H1 (cell line): ENCODE measurements around the gene KCNAB2.

Source experiments
- CBX5 ChIP-seq: fragments of 300-800, 300-1000 bp; sonication (generic); IDR thresholded peaks from 2 replicates; pipeline ENCODE4 v1.7.1; 2016; ENCODE audit warnings: antibody characterized with exemption, low read length, low read depth
- CREB1 ChIP-seq: IDR thresholded peaks from 2 replicates; pipeline ENCODE4 v1.6.1; 2012; ENCODE audit warnings: inconsistent platforms
- CTCF ChIP-seq, 3 experiments: IDR thresholded peaks; 1 replicate in 2 of 3; 2 replicates in 1 of 3; pipeline versions ENCODE4 v1.5.1 to v1.6.1; 2011; ENCODE audit warnings: low read length in 3 of 3, mild to moderate bottlenecking in 3 of 3, inconsistent platforms in 2 of 3, low read depth in 1 of 3, moderate library complexity in 1 of 3; ENCODE audit not compliant: insufficient read depth in 1 of 3; ENCODE audit errors: control extremely low read depth in 1 of 3
- EP300 ChIP-seq, 2 experiments: IDR thresholded peaks; 1 replicate in 1 of 2; 2 replicates in 1 of 2; pipeline ENCODE4 v1.6.1; 2011 to 2012; ENCODE audit warnings: low read depth in 2 of 2, low read length in 2 of 2, mild to moderate bottlenecking in 2 of 2, borderline replicate concordance in 1 of 2, inconsistent platforms in 1 of 2, moderate library complexity in 1 of 2
- GABPA ChIP-seq: IDR thresholded peaks from 2 replicates; pipeline ENCODE4 v1.6.1; 2011; ENCODE audit warnings: mild to moderate bottlenecking, low read length, moderate library complexity, borderline replicate concordance; ENCODE audit not compliant: insufficient read depth
- GTF2F1 ChIP-seq: IDR thresholded peaks from 2 replicates; pipeline ENCODE4 v1.6.1; 2012; ENCODE audit warnings: low read depth, low read length, improper control_type of control experiment, borderline replicate concordance
- JUND ChIP-seq: IDR thresholded peaks from 2 replicates; pipeline ENCODE4 v1.6.1; 2011; ENCODE audit warnings: mild to moderate bottlenecking, improper control_type of control experiment, low read length
- POLR2AphosphoS5 ChIP-seq: IDR thresholded peaks from 2 replicates; pipeline ENCODE4 v1.6.1; 2011; ENCODE audit warnings: low read depth, low read length
- RAD21 ChIP-seq, 2 experiments: IDR thresholded peaks in 1 of 2; conservative IDR thresholded peaks in 1 of 2; 2 replicates each; pipeline ENCODE4 v1.6.1; 2011; ENCODE audit warnings: low read depth in 2 of 2, low read length in 2 of 2, improper control_type of control experiment in 1 of 2, inconsistent platforms in 1 of 2, mild to moderate bottlenecking in 1 of 2, moderate library complexity in 1 of 2
- RNF2 ChIP-seq: fragments of 200-900, 300-1000 bp; sonication (generic); IDR thresholded peaks from 2 replicates; pipeline ENCODE4 v1.7.1; 2016; ENCODE audit warnings: borderline replicate concordance, low read depth, mild to moderate bottlenecking, antibody characterized with exemption, low read length; ENCODE audit not compliant: poor library complexity, severe bottlenecking; ENCODE audit errors: missing control alignments
- SAP30 ChIP-seq: fragments of 300-600 bp; sonication (generic); IDR thresholded peaks from 2 replicates; pipeline ENCODE4 v1.7.1; 2012; ENCODE audit warnings: low read length, moderate library complexity, mild to moderate bottlenecking, inconsistent platforms; ENCODE audit not compliant: insufficient read depth, insufficient replicate concordance
- SIN3A ChIP-seq, 2 experiments: IDR thresholded peaks in 1 of 2; conservative IDR thresholded peaks in 1 of 2; 2 replicates each; pipeline ENCODE4 v1.6.1; 2011 to 2012; ENCODE audit warnings: low read length in 2 of 2, improper control_type of control experiment in 1 of 2, low read depth in 1 of 2, mild to moderate bottlenecking in 1 of 2
- SP1 ChIP-seq: IDR thresholded peaks from 2 replicates; pipeline ENCODE4 v1.6.1; 2011; ENCODE audit warnings: low read depth, low read length

- TF ChIP-seq SIN3A (conservative IDR thresholded peaks at IDR 0.05 in 1 of 2, IDR thresholded peaks at IDR 0.05 in 1 of 2; ENCODE audit: low read depth in 1 of 2, low read length in 2 of 2), result no peak
- TF ChIP-seq CTCF (IDR thresholded peaks at IDR 0.05; ENCODE audit: control extremely low read depth in 1 of 3, insufficient read depth in 1 of 3, low read depth in 1 of 3, low read length in 3 of 3), result no peak
- no peak for TF ChIP-seq GTF2F1
- TF ChIP-seq SP1, result no peak
- no peak for TF ChIP-seq SAP30
- no peak for TF ChIP-seq RNF2
- TF ChIP-seq POLR2AphosphoS5, result no peak
- no peak for TF ChIP-seq JUND
- no peak for TF ChIP-seq CBX5
- TF ChIP-seq RAD21 (IDR thresholded peaks at IDR 0.05 in 1 of 2, conservative IDR thresholded peaks at IDR 0.05 in 1 of 2; ENCODE audit: low read depth in 2 of 2, low read length in 2 of 2), result no peak
- no peak for TF ChIP-seq EP300 (IDR thresholded peaks at IDR 0.05; ENCODE audit: borderline replicate concordance in 1 of 2, low read depth in 2 of 2, low read length in 2 of 2)
- no peak for TF ChIP-seq CREB1
- TF ChIP-seq GABPA, result no peak
Measured at GRCh38 chr1:6083801-6084446, 38.2 kb downstream of the KCNAB2 start.
